Naive thymus-derived CD4-positive, alpha-beta T cell (primary cell): ENCODE data around the gene CWC15. TPM values are rescaled to one million over a fixed set of nuclear protein-coding genes. Genes with fewer than 3 reads are reported as not detected.
"Not testable (repeated sequence)": the region's sequence is repeated elsewhere in the genome, so short reads cannot be mapped to it uniquely, and the experiment has no call there.

Experiments
- ATAC-seq: fragments of 150-1000 bp; cut with Tn5 transposase; 2 replicates; pipeline ENCODE4 v1.10.0; 2021; ENCODE audit warnings: mild to moderate bottlenecking, moderate library complexity
- CTCF ChIA-PET: fragments of 350-600 bp; sonication (Branson Sonifier 250); formaldehyde crosslinking; loops from one replicate; lab custom pipeline; 2021; ENCODE audit warnings: antibody characterized with exemption; lab: Charles Lee
- POLR2A ChIA-PET: fragments of 350-600 bp; sonication (Branson Sonifier 250); formaldehyde crosslinking; loops from one replicate; lab custom pipeline; 2021; ENCODE audit warnings: antibody characterized with exemption, inconsistent platforms; lab: Charles Lee
- DNase-seq, 9 donors: peaks; one replicate each; pipeline versions ENCODE4 v3.0.0 to v3.0.0-alpha.2; 2020 to 2022; ENCODE audit warnings: mixed read lengths in 1 of 9
- H3K27ac ChIP-seq: one replicate; pipeline ENCODE4 v1.7.0; 2013; ENCODE audit warnings: mild to moderate bottlenecking, low read depth, low read length, moderate library complexity
- H3K27me3 ChIP-seq, 2 donors: one replicate each; pipeline ENCODE4 v1.7.0; 2013; ENCODE audit warnings: low read length in 2 of 2, mild to moderate bottlenecking in 2 of 2, moderate library complexity in 2 of 2; ENCODE audit not compliant: control insufficient read depth in 2 of 2, insufficient read depth in 2 of 2
- H3K36me3 ChIP-seq, 3 experiments: 1 replicate in 2 of 3; 2 replicates in 1 of 3; pipeline ENCODE4 v1.7.0; 2013; ENCODE audit warnings: low read length in 3 of 3, mild to moderate bottlenecking in 3 of 3, moderate library complexity in 1 of 3; ENCODE audit not compliant: insufficient read depth in 3 of 3, control insufficient read depth in 2 of 3
- H3K4me1 ChIP-seq, 2 donors: one replicate each; pipeline ENCODE4 v1.7.0; 2013; ENCODE audit warnings: low read length in 2 of 2, mild to moderate bottlenecking in 2 of 2, moderate library complexity in 1 of 2; ENCODE audit not compliant: control insufficient read depth in 2 of 2, insufficient read depth in 2 of 2
- H3K4me3 ChIP-seq: 2 replicates; pipeline ENCODE4 v1.7.0; 2013; ENCODE audit warnings: mild to moderate bottlenecking, low read length
- H3K9me3 ChIP-seq, 3 experiments: 1 replicate in 2 of 3; 2 replicates in 1 of 3; pipeline ENCODE4 v1.7.0; 2013; ENCODE audit warnings: low read length in 3 of 3; ENCODE audit not compliant: control insufficient read depth in 2 of 3
- H3K27ac Mint-ChIP-seq, 9 donors: one replicate each; pipeline ENCODE4 v1.8.0; 2020 to 2022; ENCODE audit warnings: mixed read lengths in 9 of 9, mild to moderate bottlenecking in 8 of 9, moderate library complexity in 5 of 9, inconsistent platforms in 2 of 9
- H3K27me3 Mint-ChIP-seq, 5 donors: one replicate each; pipeline ENCODE4 v1.8.0; 2021 to 2022; ENCODE audit warnings: mixed read lengths in 5 of 5, mild to moderate bottlenecking in 1 of 5
- H3K36me3 Mint-ChIP-seq, 5 donors: one replicate each; pipeline ENCODE4 v1.8.0; 2020 to 2022; ENCODE audit warnings: mixed read lengths in 5 of 5, mild to moderate bottlenecking in 3 of 5, inconsistent platforms in 1 of 5
- H3K4me1 Mint-ChIP-seq, 7 donors: one replicate each; pipeline ENCODE4 v1.8.0; 2020 to 2022; ENCODE audit warnings: mixed read lengths in 7 of 7, mild to moderate bottlenecking in 3 of 7, inconsistent platforms in 1 of 7
- H3K4me3 Mint-ChIP-seq, 10 donors: one replicate each; pipeline ENCODE4 v1.8.0; 2020 to 2022; ENCODE audit warnings: mild to moderate bottlenecking in 10 of 10, mixed read lengths in 10 of 10, moderate library complexity in 6 of 10, inconsistent platforms in 2 of 10
- H3K9me3 Mint-ChIP-seq, 11 donors: one replicate each; pipeline ENCODE4 v1.8.0; 2020 to 2022; ENCODE audit warnings: mixed read lengths in 11 of 11, mild to moderate bottlenecking in 4 of 11, inconsistent platforms in 1 of 11, moderate library complexity in 1 of 11
- intact Hi-C, 2 donors: fragments of 100-400 bp; cut with micrococcal nuclease; formaldehyde crosslinking; loops; one replicate each; pipeline ENCODE4 v1.15.1; 2023
- polyA plus RNA-seq, 2 donors: library from polyadenylated mRNA; unstranded; fragments of 300-500 nt; fragmentation: Illumina TruSeq; gene quantifications; one replicate each; pipeline ENCODE4 v1.2.3, GENCODE V29; 2021
- total RNA-seq, 6 experiments: library from RNA in 5 of 6; stranded (reverse) in 5 of 6; gene quantifications; 1 replicate in 5 of 6; 2 replicates in 1 of 6; pipeline ENCODE4 v1.2.3 and lab custom pipeline; 2021 to 2026

The CWC15 gene
- total and polyA plus RNA-seq, 7 experiments from 2014 or later, result 47.8 to 94.7 (median 66.8) TPM

- H3K27me3 Mint-ChIP-seq, result peaks cover 0 to 2% (median 0%) of the 10 kb centered on the region in 5 donors
- ATAC-seq (no peak), DNase-seq (no peak)
- Histone ChIP-seq H3K36me3 (no peaks in the 10 kb centered on the region), H3K27me3 (no peaks in the 10 kb centered on the region), H3K27ac (no peak overlapping the region), H3K9me3 (no peaks in the 10 kb centered on the region), H3K4me1 (peaks cover 0 to 33% of the 10 kb centered on the region in 2 donors), H3K4me3 (no peak overlapping the region)
- ChIA-PET POLR2A (interaction anchor here (0.9 kb wide), 1 partner anchor 7 kb away, joined by 3 read pairs; no protein-coding TSS in a partner anchor), CTCF (no interaction called here)
- peak overlapping the region in 9 of 10 donors; percentile 10 to 90 (median 76) for H3K4me3 Mint-ChIP-seq
- intact Hi-C loops, result loop anchor here in 1 of 2 donors (2.0 kb wide), 1 partner anchor 39 kb away; the partner anchor contains the start of genes CWC15 and KDM4D
- H3K9me3 Mint-ChIP-seq, result peaks cover 0 to 7% (median 0%) of the 10 kb centered on the region in 11 donors
- H3K4me1 Mint-ChIP-seq, result peaks cover 26 to 75% (median 66%) of the 10 kb centered on the region in 7 donors
- H3K27ac Mint-ChIP-seq, result peak overlapping the region in 4 of 9 donors; percentile 52 to 89 (median 68)
- peaks cover 0 to 1% (median 0%) of the 10 kb centered on the region in 5 donors for H3K36me3 Mint-ChIP-seq
These were observed 39.9 kb downstream of the CWC15 start for GRCh38 chr11:94933223-94934130.

GRCh38 chr11:94932503-94932902 is 40.9 kb downstream of the CWC15 start:
- no peaks in the 10 kb centered on the region for H3K9me3 ChIP-seq
- H3K4me1 ChIP-seq, result peaks cover 0 to 41% of the 10 kb centered on the region in 2 donors
- intact Hi-C loops, result no loop called here
- DNase-seq, result no peak
- no peak overlapping the region for H3K27ac ChIP-seq
- peak overlapping the region in 1 of 10 donors; percentile 23 for H3K4me3 Mint-ChIP-seq
- peaks cover 30 to 83% (median 72%) of the 10 kb centered on the region in 7 donors for H3K4me1 Mint-ChIP-seq
- no peak overlapping the region for H3K4me3 ChIP-seq
- peaks cover 0 to 1% (median 0%) of the 10 kb centered on the region in 5 donors for H3K36me3 Mint-ChIP-seq
- CTCF ChIA-PET, result no interaction called here
- POLR2A ChIA-PET, result no interaction called here
- H3K27ac Mint-ChIP-seq, result peak overlapping the region in 1 of 9 donors; percentile 19
- H3K9me3 Mint-ChIP-seq, result peaks cover 0 to 7% (median 0%) of the 10 kb centered on the region in 11 donors
- no peaks in the 10 kb centered on the region for H3K36me3 ChIP-seq
- ATAC-seq, result no peak
- H3K27me3 ChIP-seq, result no peaks in the 10 kb centered on the region
- no peaks in the 10 kb centered on the region for H3K27me3 Mint-ChIP-seq

GRCh38 chr11:94932072-94932471 is 41.3 kb downstream of the CWC15 start:
- H3K36me3 Mint-ChIP-seq, ATAC-seq, H3K9me3 ChIP-seq, H3K9me3 Mint-ChIP-seq, POLR2A ChIA-PET, H3K4me3 ChIP-seq, H3K36me3 ChIP-seq, H3K27ac ChIP-seq, CTCF ChIA-PET, H3K27me3 ChIP-seq, intact Hi-C loops, DNase-seq, H3K27me3 Mint-ChIP-seq: not testable (repeated sequence)
- peak overlapping the region in 2 of 10 donors; percentile 6 to 23 for H3K4me3 Mint-ChIP-seq
- H3K4me1 ChIP-seq, result peaks cover 0 to 41% of the 10 kb centered on the region in 2 donors
- peak overlapping the region in 1 of 9 donors; percentile 19 for H3K27ac Mint-ChIP-seq
- H3K4me1 Mint-ChIP-seq, result peaks cover 33 to 85% (median 76%) of the 10 kb centered on the region in 7 donors

GRCh38 chr11:94928117-94928990 is 45.0 kb downstream of the CWC15 start:
- Mint-ChIP-seq H3K4me1 (peaks cover 33 to 85% (median 79%) of the 10 kb centered on the region in 7 donors), H3K27ac (peak overlapping the region in 3 of 9 donors; percentile 33 to 61 (median 60)), H3K4me3 (peak overlapping the region in 8 of 10 donors; percentile 1 to 56 (median 32)), H3K27me3 (no peaks in the 10 kb centered on the region), H3K36me3 (peaks cover 0 to 16% (median 4%) of the 10 kb centered on the region in 5 donors), H3K9me3 (peaks cover 0 to 18% (median 3%) of the 10 kb centered on the region in 11 donors)
- POLR2A ChIA-PET, result interaction anchor here (1.5 kb wide), 1 partner anchor 39 kb away, joined by 4 read pairs; no protein-coding TSS in a partner anchor
- Histone ChIP-seq H3K27ac (no peak overlapping the region), H3K4me1 (peaks cover 27 to 55% of the 10 kb centered on the region in 2 donors), H3K27me3 (no peaks in the 10 kb centered on the region), H3K9me3 (no peaks in the 10 kb centered on the region), H3K4me3 (no peak overlapping the region), H3K36me3 (no peaks in the 10 kb centered on the region)
- DNase-seq (peak in 1 of 9 donors; percentile 23), ATAC-seq (peak; percentile 48)
- intact Hi-C loops, result no loop called here
- CTCF ChIA-PET, result no interaction called here

- H3K4me3 ChIP-seq, result no peak overlapping the region
- Mint-ChIP-seq H3K4me1 (peaks cover 33 to 82% (median 75%) of the 10 kb centered on the region in 7 donors), H3K36me3 (peaks cover 1 to 16% (median 5%) of the 10 kb centered on the region in 5 donors), H3K9me3 (peaks cover 0 to 13% (median 2%) of the 10 kb centered on the region in 11 donors), H3K4me3 (peak overlapping the region in 4 of 10 donors; percentile 2 to 77 (median 24)), H3K27ac (peak overlapping the region in 2 of 9 donors; percentile 25 to 71), H3K27me3 (no peaks in the 10 kb centered on the region)
- H3K9me3 ChIP-seq, result no peaks in the 10 kb centered on the region
- no peaks in the 10 kb centered on the region for H3K36me3 ChIP-seq
- intact Hi-C loops, result no loop called here
- H3K27me3 ChIP-seq, result no peaks in the 10 kb centered on the region
- no peak overlapping the region for H3K27ac ChIP-seq
- DNase-seq (no peak), ATAC-seq (no peak)
- ChIA-PET POLR2A (interaction anchor here (1.1 to 1.8 kb wide), 3 partner anchors 7 to 47 kb away, joined by 3 to 8 read pairs (median 4); partner anchors contain the start of genes CWC15 and KDM4D), CTCF (no interaction called here)
- peaks cover 27 to 50% of the 10 kb centered on the region in 2 donors for H3K4me1 ChIP-seq
These were observed 46.6 kb downstream of the CWC15 start for GRCh38 chr11:94926698-94927237.
